ENCODE results near the gene MED25.

DNA sequence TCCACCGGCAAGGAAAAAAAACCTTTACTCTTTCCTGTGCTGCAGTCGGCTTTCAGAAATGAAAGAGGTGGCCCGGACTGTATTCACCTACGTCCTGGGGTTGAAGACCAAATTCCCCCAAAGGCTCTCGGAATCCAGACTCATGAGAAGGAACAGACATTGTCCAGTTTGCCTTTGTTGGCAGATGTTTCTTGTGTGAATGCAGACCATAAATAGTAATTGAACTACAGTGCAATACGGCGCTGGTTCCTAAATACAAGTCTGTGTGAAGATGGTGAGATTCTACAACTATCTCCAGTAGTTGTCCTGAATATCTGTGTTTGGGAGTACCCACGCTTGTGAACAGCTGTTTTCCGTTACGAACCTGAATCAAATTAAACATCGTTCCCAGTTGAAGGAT is 21.6 kb downstream of the MED25 start:
- TF ChIP-seq, protein P1, sequence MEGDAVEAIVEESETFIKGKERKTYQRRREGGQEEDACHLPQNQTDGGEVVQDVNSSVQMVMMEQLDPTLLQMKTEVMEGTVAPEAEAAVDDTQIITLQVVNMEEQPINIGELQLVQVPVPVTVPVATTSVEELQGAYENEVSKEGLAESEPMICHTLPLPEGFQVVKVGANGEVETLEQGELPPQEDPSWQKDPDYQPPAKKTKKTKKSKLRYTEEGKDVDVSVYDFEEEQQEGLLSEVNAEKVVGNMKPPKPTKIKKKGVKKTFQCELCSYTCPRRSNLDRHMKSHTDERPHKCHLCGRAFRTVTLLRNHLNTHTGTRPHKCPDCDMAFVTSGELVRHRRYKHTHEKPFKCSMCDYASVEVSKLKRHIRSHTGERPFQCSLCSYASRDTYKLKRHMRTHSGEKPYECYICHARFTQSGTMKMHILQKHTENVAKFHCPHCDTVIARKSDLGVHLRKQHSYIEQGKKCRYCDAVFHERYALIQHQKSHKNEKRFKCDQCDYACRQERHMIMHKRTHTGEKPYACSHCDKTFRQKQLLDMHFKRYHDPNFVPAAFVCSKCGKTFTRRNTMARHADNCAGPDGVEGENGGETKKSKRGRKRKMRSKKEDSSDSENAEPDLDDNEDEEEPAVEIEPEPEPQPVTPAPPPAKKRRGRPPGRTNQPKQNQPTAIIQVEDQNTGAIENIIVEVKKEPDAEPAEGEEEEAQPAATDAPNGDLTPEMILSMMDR (IDR thresholded peaks at IDR 0.05) = no peak
- TF ChIP-seq POLR2A (IDR thresholded peaks at IDR 0.05) = no peak
- no peak for TF ChIP-seq POLR2AphosphoS5 (IDR thresholded peaks at IDR 0.05)
